Dermis blood vessel endothelial cell (primary cell): ENCODE results near the gene EIF5AL1. TPM values are rescaled to one million over a fixed set of nuclear protein-coding genes. Genes with fewer than 3 reads are reported as not detected.
"Not testable (repeated sequence)": the region's sequence is repeated elsewhere in the genome, so short reads cannot be mapped to it uniquely, and the experiment has no call there.

Experiments
- DNase-seq: peaks from one replicate; pipeline ENCODE4 v3.0.0; 2010
- total RNA-seq: library from RNA; depleted of rRNA; stranded (reverse); fragments of >200 nt; gene quantifications from 2 replicates; pipeline ENCODE4 v1.2.3, GENCODE V29; 2014

EIF5AL1 gene
- total RNA-seq, 1 donor from 2014 or later: 0.51 TPM

DNA sequence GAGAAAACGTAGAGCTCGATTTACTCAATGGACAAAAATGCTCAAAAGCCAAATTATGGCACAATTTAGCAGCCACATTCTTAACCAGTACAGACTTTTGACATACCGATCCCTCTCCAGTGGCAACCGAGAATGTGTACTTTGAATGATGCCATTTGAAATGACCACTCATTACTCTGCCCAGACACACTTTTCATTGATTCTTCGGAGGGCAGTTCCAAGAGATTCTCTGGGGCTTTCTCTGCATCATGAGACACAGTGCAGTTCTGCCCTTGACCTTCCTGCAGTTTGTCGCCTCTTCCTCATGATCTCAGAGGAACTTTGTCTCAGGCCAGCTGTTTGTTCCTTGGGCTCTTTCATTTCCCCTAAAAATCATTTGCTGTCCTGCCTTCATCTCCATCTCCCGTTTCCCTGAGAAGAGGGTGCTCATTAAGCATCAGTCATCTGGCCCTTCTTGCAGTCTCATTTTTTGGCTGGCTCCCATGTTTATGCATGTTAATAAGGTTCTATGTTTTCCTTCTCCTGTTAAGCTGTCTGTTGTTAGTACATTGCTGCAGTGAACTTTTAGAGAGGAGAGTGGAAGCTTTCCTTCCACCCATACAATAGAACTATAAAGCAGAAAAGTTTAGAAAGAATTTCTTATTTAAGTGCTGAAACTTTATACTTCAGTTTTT lies 4.3 kb downstream of the EIF5AL1 start:
- not testable (repeated sequence) for DNase-seq

- not testable (repeated sequence) for DNase-seq
These were observed 5.2 kb downstream of the EIF5AL1 start for GRCh38 chr10:79517567-79517966.

GRCh38 chr10:79521751-79522150 lies 9.4 kb downstream of the EIF5AL1 start:
- not testable (repeated sequence) for DNase-seq

DNA sequence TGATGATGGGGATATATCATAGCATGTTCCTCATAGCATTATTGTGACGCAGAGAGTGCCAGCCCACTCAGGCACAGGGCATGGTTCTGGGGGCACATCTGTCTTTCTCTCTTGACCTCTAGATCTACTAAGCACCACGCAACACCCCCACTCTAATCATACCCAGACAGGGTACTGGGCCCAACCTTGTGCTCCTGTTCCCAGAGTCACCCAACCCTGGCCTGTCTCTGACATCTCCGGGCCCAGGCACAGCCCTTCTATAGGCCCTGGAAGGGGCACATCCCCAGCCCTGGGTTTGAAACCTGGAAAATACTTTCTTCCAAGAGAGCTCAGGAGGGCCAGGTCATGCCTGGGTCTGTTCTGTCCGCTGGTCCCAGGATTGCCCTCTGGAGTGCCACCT lies 10.1 kb downstream of the EIF5AL1 start:
- not testable (repeated sequence) for DNase-seq

GRCh38 chr10:79523157-79523853 lies 11.0 kb downstream of the EIF5AL1 start:
- DNase-seq: not testable (repeated sequence)

GRCh38 chr10:79525049-79525710 lies 12.8 kb downstream of the EIF5AL1 start:
- DNase-seq: not testable (repeated sequence)

GRCh38 chr10:79528261-79528660 lies 15.9 kb downstream of the EIF5AL1 start:
- DNase-seq: not testable (repeated sequence)

DNA sequence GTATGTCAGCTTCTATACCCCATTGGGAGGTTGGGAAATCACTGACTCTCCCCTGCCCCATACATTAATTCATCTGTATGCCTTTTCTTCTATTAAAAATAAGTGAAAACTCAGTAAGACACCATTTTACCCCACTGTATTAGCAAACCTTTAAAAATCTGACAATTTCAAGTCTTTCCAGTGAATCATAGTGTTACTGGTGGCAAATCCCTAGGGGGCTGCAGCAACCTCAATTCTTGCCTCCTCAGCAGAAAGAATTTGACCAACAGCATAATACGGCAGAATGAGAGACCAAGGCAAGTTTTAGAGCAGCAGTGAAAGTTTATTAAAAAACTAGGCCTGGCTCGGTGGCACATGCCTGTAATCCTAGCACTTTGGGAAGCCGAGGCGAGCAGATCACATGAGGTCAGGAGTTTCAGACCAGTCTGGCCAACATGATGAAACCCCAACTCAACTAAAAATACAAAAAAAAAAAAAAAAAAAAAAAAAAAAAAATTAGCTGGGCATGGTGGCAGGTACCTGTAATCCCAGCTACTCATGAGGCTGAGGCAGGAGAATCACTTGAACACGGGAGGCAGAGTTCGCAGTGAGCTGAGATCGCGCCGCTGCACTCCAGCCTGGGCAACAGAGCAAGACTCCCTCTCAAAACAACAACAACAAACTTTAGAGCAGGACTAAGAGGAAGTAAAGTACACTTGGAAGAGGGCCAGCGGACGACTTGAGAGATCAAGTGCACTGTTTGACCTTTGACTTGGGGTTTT lies 21.0 kb downstream of the EIF5AL1 start:
- DNase-seq: not testable (repeated sequence)

- not testable (repeated sequence) for DNase-seq
These were observed 21.5 kb downstream of the EIF5AL1 start for GRCh38 chr10:79533903-79534175.

DNA sequence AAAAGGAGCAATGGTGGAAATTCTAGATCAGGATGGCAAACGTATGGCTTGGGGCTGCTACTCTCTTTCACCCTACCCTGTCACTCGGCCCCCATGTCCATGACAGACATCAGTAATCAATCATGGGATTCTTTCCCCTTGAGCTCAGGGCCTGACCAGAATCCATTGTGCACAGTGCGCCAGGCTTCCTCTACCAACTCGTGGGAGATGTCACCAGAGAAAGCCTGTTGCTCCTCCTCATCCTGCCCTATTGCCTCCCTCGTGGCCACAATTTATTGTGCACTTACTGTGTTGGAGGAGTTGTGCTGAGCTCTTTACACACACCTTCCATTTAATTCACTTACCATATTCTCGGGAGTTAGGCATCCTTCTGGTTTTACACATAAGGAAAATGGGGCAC lies 26.0 kb downstream of the EIF5AL1 start:
- not testable (repeated sequence) for DNase-seq

DNA sequence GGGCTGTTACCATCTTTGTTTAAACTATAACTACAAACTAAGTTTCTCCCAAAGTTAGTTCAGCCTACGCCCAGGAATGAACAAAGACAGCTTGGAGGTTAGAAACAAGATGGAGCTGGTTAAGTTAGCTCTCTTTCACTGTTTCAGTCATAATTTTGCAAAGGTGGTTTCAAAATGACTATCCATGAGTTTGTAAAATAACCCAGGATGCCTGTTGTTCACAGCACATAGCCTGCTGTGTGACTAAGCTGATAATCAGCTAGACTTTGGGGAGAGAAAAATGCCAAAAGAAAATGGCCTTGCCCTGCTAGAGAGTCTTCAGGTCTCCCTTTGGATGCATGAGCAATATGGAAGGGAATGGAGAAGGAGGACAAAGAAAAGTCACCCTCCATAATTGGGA lies 28.6 kb downstream of the EIF5AL1 start:
- DNase-seq: not testable (repeated sequence)

DNA sequence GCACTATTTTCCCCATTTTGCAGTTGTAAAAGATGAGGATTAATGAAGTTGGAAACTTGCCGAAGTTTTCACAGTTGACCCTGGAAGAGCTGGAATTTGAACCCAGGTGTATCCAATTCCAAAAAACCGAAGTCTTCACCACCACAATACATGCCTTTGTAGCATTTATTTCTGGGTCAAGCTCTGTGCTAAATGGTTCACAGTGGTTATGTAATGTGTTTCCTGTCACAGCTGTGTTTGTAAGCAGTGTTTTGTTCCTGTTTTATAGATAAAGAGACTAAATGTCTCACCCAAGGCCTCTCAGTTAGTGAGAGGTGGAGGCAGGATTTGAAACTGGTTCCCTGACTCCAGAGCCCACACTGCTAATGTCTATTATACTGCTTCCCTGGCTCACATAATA lies 30.3 kb downstream of the EIF5AL1 start:
- DNase-seq: no peak

DNA sequence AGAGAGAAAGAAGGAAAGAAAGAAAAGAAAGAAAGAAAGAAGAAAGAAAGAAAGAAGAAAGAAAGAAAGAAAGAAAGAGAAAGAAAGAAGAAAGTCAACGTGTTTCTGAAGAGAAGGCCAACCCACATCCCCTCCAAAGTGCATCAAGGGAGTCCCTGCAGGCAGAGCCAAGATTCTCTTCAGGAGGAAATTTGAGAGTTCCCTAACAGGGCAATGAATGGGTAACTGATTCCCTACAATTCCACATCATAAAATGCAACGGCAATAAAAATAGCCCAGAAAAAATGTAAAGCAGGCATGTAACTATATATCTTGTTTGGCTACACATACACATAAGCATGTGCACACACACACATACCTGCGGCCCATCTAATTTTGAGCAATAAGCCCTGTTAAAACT lies 32.1 kb downstream of the EIF5AL1 start:
- not testable (repeated sequence) for DNase-seq

GRCh38 chr10:79544926-79545659 lies 32.8 kb downstream of the EIF5AL1 start:
- not testable (repeated sequence) for DNase-seq

- not testable (repeated sequence) for DNase-seq
These were observed 34.8 kb downstream of the EIF5AL1 start for GRCh38 chr10:79547128-79547527.

- no peak for DNase-seq
These were observed 35.6 kb downstream of the EIF5AL1 start for GRCh38 chr10:79547973-79548372.

- no peak for DNase-seq
These were observed 39.8 kb downstream of the EIF5AL1 start for GRCh38 chr10:79552143-79552542.

- no peak for DNase-seq
These were observed 43.3 kb downstream of the EIF5AL1 start for GRCh38 chr10:79555354-79556309.

- not testable (repeated sequence) for DNase-seq
These were observed 44.6 kb downstream of the EIF5AL1 start for GRCh38 chr10:79556961-79557360.

GRCh38 chr10:79559726-79560125 lies 47.4 kb downstream of the EIF5AL1 start:
- no peak for DNase-seq

DNA sequence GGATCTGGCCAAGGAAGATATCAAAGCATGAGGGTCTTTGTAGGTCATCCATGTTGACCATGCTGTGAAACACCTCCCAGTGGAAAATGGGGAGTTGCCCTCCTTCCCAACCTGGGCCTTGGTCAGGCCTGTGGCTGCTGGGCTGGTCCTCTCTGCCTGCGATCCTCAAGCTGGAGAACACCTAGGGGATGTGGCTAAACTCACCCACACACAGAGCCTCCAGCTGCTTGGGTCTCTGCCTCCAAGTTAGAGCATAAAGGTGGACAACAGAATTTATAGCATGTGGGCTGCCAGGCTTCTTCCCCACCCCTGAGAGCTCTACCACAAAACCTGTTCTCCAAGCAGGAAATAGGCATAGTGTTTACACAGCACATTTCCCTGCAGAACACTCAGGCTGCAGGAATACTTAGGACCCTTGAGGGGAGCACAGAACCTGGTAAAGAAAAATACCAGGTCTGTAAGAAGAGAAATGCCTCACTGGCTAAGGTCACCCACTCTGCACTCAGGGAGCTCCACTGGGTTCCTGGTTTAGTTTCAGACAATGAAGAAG lies 47.9 kb downstream of the EIF5AL1 start, which contains the start of gene SFTPA2:
TSS of gene SFTPA2 (minus strand) at position 248 of the 550 bp plus-strand sequence. CDS start 924 bp downstream, outside the sequence.
- DNase-seq: no peak
